ENCODE results near the gene TENM3.

The TENM3 gene

DNA sequence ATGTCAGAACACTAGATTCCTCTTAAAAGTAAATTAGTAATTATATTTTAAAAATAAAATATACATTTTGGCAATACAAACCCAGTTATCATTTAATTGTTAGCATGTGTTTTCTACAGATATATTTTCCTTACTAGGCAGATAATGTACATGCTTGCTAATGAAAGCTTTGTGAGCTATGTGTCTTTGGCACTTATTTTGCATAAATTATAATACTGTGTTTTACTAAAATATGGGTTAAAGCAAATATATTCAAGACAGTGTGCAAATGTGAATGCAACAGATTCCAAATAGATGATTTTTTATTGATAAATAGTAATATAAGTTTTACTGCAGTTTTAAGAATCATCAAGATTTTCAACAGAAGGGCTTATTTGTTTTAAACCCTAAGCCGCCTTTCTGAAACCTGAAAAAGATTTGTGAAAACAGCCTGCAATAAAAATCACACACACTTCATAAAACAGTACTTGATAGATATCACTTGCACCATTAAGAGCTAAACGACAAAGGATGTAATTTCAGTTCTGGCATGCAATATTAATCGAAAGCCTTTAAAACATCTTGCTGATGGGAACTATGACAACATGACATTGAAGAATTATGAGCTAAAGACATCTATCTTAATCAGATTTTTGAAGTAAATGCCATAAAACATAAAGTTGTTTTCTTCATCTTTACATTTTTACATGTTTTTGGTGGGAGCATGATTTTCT is 340.7 kb downstream of the TENM3 start:
- TF ChIP-seq, protein P1, sequence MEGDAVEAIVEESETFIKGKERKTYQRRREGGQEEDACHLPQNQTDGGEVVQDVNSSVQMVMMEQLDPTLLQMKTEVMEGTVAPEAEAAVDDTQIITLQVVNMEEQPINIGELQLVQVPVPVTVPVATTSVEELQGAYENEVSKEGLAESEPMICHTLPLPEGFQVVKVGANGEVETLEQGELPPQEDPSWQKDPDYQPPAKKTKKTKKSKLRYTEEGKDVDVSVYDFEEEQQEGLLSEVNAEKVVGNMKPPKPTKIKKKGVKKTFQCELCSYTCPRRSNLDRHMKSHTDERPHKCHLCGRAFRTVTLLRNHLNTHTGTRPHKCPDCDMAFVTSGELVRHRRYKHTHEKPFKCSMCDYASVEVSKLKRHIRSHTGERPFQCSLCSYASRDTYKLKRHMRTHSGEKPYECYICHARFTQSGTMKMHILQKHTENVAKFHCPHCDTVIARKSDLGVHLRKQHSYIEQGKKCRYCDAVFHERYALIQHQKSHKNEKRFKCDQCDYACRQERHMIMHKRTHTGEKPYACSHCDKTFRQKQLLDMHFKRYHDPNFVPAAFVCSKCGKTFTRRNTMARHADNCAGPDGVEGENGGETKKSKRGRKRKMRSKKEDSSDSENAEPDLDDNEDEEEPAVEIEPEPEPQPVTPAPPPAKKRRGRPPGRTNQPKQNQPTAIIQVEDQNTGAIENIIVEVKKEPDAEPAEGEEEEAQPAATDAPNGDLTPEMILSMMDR (IDR thresholded peaks at IDR 0.05; ENCODE audit: low read depth, low read length, missing control alignments), result no peak
- DNase-seq (ENCODE audit: extremely low read depth, low read depth), result no peak
- H3K4me3 ChIP-seq (replicated peaks; ENCODE audit: low read depth, low read length), result no peak overlapping the region

DNA sequence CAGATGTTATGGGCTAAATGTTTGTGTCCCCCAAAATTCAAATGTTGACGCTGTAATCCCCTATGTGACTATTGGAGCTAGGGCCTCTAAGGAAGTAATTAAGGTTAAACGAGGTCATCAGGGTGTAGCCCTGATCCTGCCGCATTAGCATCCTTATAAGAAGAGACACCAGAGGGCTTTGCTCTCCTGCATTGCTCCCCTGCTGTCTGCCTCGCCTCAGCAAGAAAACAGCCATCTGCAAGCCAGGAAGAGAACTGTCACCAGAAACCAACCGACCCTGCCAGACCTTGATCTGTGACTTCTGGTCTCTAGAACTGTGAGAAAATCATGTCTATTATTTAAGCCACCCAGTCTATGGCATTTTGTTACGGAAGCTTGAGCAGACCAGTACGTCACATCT is 342.1 kb downstream of the TENM3 start:
- TF ChIP-seq, protein P1 (IDR thresholded peaks at IDR 0.05; ENCODE audit: low read depth, low read length, missing control alignments), result no peak
- no peak overlapping the region for H3K4me3 ChIP-seq (replicated peaks; ENCODE audit: low read depth, low read length)
- DNase-seq (ENCODE audit: extremely low read depth, low read depth), result no peak

DNA sequence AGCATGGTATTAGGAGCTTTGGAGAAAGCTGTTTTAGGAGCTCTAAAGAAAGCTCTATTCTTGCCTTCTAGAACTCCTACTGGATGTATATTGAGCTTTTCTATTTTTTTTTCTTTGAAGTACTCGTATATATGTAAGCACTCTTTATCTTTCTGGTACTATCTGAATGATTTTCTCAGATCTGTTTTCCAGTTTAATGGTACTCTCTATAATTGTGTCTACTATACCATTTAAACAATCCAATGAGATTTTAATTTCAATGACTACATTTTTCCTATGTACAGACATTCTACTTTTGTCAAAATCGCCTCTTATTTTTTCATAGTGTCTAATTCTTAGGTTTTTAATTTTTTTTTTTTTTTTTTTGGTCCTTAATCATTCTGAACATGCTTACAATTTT is 345.9 kb downstream of the TENM3 start:
- no peak overlapping the region for H3K4me3 ChIP-seq (replicated peaks; ENCODE audit: low read depth, low read length)
- TF ChIP-seq, protein P1 (IDR thresholded peaks at IDR 0.05; ENCODE audit: low read depth, low read length, missing control alignments), result no peak
- no peak for DNase-seq (ENCODE audit: extremely low read depth, low read depth)

DNA sequence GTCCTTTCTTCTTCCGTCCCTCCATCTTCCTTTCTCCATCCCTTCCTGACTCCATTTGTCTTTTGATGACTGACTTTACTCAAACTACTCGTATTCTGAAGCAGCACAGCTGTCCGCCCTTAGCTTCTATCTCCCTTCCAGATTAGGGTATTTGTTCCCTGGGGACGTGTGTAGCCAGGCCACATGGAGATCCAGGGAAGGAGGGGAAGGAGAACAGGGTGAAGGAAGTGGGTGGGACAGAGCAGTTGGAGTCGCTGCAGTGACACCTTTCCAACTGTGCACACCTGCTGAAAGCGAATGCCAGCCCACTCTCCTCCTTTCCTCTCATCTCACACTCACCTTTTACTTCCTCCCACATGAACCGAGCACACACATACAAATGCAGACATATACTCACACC is 350.2 kb downstream of the TENM3 start:
- TF ChIP-seq, protein P1 (IDR thresholded peaks at IDR 0.05; ENCODE audit: low read depth, low read length, missing control alignments), result no peak
- H3K4me3 ChIP-seq (replicated peaks; ENCODE audit: low read depth, low read length), result no peak overlapping the region
- DNase-seq (ENCODE audit: extremely low read depth, low read depth), result no peak

DNA sequence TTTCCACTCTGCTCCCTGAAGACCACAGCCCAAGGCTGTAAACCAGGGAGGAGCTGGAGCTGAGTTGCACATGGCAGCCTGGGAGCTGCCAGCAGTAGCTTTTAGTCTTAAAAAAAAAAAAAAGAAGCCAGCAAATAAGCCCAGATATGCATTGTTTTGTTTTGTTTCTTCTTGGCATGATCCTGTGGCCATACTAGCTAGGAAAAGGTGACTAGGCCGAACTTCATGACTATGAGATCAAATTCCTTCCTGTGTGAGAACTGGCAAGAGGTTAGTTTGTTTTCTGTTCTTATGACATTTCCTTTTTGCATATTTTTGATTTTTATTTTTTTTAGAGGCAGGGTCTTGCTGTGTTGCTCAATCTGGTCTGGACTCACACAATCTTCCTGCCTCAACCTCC is 350.7 kb downstream of the TENM3 start:
- H3K4me3 ChIP-seq (replicated peaks; ENCODE audit: low read depth, low read length), result no peak overlapping the region
- TF ChIP-seq, protein P1 (IDR thresholded peaks at IDR 0.05; ENCODE audit: low read depth, low read length, missing control alignments), result no peak
- no peak for DNase-seq (ENCODE audit: extremely low read depth, low read depth)

DNA sequence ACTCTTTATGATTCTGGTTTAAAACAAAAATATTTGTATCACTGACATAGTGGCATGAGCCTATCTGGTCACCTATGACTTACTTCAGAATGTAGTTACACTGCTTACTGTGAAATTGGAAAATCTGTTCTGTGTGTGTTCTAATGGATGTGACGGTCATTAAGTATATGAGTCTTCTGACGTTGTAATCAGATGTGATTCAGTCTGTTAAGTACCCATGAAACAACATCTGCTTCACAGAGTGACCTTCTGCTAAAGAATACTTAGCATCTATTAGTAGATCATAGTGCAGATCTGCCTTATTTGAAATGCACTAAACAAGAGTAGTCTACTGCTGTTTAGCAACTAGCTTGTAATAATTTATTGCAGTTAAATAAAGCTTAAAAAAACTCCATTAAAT is 356.9 kb downstream of the TENM3 start:
- H3K4me3 ChIP-seq (replicated peaks; ENCODE audit: low read depth, low read length), result no peak overlapping the region
- no peak for DNase-seq (ENCODE audit: extremely low read depth, low read depth)
- TF ChIP-seq, protein P1 (IDR thresholded peaks at IDR 0.05; ENCODE audit: low read depth, low read length, missing control alignments), result no peak

DNA sequence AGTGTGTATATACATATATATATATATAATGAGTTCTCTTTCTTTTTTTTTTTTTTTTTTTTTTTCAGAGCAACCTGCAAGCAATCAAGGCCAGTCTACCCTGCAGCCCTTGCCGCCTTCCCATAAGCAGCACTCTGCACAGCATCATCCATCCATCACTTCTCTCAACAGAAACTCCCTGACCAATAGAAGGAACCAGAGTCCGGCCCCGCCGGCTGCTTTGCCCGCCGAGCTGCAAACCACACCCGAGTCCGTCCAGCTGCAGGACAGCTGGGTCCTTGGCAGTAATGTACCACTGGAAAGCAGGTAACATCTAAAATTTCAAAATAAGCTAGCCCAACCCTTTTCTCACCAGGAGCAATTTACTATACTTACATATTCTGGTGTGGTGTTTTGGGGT is 357.7 kb downstream of the TENM3 start:
- TF ChIP-seq, protein P1 (IDR thresholded peaks at IDR 0.05; ENCODE audit: low read depth, low read length, missing control alignments), result no peak
- no peak overlapping the region for H3K4me3 ChIP-seq (replicated peaks; ENCODE audit: low read depth, low read length)
- DNase-seq (ENCODE audit: extremely low read depth, low read depth), result no peak

Data from HFF-Myc (cell line).